BE2C (cell line): ENCODE measurements around the gene INPPL1.

Experiments used
- DNase-seq: peaks from one replicate; pipeline ENCODE4 v3.0.0-alpha.2; 2020
- H3K27me3 ChIP-seq: fragments of 250-450 bp; sonication (Bioruptor Pico); 2 replicates; pipeline ENCODE4 v1.5.1; 2020; ENCODE audit warnings: mild to moderate bottlenecking
- H3K36me3 ChIP-seq: fragments of 250-450 bp; sonication (Bioruptor Pico); 2 replicates; pipeline ENCODE4 v1.5.1; 2020; ENCODE audit warnings: mild to moderate bottlenecking
- H3K4me1 ChIP-seq: fragments of 250-450 bp; sonication (Bioruptor Pico); 2 replicates; pipeline ENCODE4 v1.5.1; 2020
- H3K4me3 ChIP-seq: 2 replicates; pipeline ENCODE4 v1.5.1; 2011; ENCODE audit warnings: low read depth, low read length
- H3K9me3 ChIP-seq: fragments of 250-450 bp; sonication (Bioruptor Pico); 2 replicates; pipeline ENCODE4 v1.5.1; 2020
- TF ChIP-seq, protein P1 (sequence below): IDR thresholded peaks from 2 replicates; pipeline ENCODE4 v1.5.1; 2012; ENCODE audit warnings: mild to moderate bottlenecking, low read depth, low read length

INPPL1 gene

DNA sequence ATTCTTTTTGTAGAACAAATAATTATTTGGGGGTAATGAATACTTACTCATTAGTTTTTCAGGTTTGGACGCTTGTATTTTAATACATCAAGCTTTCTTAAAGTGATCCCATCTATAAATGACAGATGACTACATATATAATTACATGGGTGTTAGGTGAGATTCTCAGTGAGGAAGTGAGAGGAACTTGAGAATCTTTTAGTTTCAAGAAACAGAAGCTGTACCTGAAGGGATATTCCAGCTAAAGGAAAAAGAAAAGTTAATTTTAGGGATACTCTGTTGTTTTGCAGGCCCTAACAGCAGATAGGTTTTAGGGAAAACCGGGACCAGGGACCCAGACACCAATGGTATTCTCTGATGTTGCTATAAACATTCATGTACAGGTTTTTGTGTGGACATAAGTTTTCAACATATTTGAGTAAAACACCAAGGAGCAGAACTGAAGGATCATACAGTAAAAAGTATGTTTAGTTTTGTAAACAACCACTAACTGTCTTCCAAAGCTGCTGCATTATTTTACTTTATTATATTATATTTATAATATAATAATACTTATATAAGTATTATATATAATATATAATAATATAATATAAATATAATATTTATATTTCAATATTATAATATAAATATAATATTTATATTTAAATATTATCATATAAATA lies 43.5 kb downstream of the INPPL1 start:
- Histone ChIP-seq H3K27me3 (no peaks in the 10 kb centered on the region), H3K4me1 (no peaks in the 10 kb centered on the region), H3K9me3 (no peaks in the 10 kb centered on the region), H3K36me3 (no peaks in the 10 kb centered on the region), H3K4me3 (no peak overlapping the region)
- DNase-seq = no peak
- TF ChIP-seq, protein P1, sequence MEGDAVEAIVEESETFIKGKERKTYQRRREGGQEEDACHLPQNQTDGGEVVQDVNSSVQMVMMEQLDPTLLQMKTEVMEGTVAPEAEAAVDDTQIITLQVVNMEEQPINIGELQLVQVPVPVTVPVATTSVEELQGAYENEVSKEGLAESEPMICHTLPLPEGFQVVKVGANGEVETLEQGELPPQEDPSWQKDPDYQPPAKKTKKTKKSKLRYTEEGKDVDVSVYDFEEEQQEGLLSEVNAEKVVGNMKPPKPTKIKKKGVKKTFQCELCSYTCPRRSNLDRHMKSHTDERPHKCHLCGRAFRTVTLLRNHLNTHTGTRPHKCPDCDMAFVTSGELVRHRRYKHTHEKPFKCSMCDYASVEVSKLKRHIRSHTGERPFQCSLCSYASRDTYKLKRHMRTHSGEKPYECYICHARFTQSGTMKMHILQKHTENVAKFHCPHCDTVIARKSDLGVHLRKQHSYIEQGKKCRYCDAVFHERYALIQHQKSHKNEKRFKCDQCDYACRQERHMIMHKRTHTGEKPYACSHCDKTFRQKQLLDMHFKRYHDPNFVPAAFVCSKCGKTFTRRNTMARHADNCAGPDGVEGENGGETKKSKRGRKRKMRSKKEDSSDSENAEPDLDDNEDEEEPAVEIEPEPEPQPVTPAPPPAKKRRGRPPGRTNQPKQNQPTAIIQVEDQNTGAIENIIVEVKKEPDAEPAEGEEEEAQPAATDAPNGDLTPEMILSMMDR = no peak

DNA sequence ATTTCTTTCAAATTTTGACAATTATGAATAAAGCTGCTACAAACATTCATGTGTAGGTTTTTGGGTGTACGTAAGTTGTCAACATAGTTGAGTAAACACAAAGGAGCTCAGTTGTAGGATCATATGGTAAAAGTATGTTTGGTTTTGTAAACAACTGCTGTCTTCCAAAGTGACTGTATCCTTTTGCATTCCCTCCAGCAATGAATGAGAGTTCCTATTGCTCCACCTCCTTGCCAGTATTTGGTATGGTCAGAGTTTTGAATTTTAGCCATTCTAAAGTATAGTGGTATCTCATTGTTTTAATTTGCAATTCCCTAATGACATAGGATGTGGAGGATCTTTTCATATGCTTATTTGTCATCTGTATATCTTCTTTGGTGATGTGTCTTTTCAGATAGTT lies 47.4 kb downstream of the INPPL1 start:
- H3K27me3 ChIP-seq = no peaks in the 10 kb centered on the region
- H3K9me3 ChIP-seq = no peaks in the 10 kb centered on the region
- H3K4me3 ChIP-seq = no peak overlapping the region
- H3K4me1 ChIP-seq = no peaks in the 10 kb centered on the region
- no peaks in the 10 kb centered on the region for H3K36me3 ChIP-seq
- TF ChIP-seq, protein P1 = no peak
- DNase-seq = no peak

DNA sequence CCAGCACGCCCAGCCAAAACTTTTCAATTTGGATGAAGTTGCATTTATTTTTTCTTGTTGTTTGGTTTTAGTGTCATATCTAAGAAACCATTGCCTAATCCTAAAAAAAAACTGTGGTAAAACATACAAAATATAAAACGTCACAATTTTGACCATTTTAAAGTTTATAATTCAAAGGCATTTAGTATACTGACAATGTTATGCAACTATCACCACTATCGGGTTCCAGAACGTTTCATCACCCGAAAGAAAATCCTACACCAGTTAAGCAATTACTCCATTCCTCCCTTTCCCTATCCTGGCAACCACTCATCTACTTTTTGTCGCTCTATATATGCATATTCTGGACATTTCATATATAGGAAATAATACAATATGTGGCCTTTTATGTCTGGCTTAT lies 49.9 kb downstream of the INPPL1 start:
- no peak overlapping the region for H3K4me3 ChIP-seq
- no peaks in the 10 kb centered on the region for H3K9me3 ChIP-seq
- no peaks in the 10 kb centered on the region for H3K4me1 ChIP-seq
- TF ChIP-seq, protein P1 = no peak
- H3K36me3 ChIP-seq = no peaks in the 10 kb centered on the region
- DNase-seq = no peak
- no peaks in the 10 kb centered on the region for H3K27me3 ChIP-seq

DNA sequence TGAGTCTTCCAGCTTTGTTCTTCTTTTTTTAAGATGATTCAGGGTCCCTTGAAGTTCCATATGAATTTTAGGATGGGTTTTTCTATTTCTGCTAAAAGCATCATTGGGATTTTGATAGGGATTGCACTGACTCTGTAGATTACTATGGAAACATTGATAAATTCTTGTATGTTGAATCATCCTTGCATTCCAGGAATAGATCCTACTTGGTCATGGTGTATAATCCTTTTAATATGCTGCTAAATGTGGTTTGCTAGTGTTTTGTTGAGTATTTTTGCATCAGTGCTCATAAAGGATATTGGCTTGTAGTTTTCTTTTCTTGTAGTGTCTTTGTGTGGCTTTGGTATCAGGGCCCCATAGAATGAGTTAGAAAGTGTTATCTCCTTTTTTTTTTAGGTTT lies 54.3 kb downstream of the INPPL1 start:
- H3K36me3 ChIP-seq = no peaks in the 10 kb centered on the region
- H3K27me3 ChIP-seq = no peaks in the 10 kb centered on the region
- H3K4me1 ChIP-seq = no peaks in the 10 kb centered on the region
- no peak for DNase-seq
- no peaks in the 10 kb centered on the region for H3K9me3 ChIP-seq
- TF ChIP-seq, protein P1 = no peak
- no peak overlapping the region for H3K4me3 ChIP-seq

DNA sequence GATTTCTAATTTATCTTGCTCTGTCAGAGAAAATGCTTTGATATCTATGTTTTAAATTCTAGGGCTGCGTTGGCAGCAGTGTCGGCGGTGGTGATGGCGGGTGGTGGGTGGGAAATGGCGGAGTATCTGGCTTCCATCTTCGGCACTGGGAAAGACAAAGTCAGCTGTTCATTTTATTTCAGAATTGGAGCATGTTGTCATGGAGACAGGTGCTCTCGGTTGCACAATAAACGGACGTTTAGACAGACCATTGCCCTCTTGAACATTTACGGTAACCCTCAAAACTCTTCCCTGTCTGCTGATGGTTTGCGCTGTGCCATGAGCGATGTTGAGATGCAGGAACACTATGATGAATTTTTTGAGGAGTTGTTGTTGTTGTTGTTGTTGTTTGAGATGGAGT lies 55.5 kb downstream of the INPPL1 start:
- DNase-seq = no peak
- no peaks in the 10 kb centered on the region for H3K9me3 ChIP-seq
- no peaks in the 10 kb centered on the region for H3K4me1 ChIP-seq
- H3K36me3 ChIP-seq = no peaks in the 10 kb centered on the region
- no peaks in the 10 kb centered on the region for H3K27me3 ChIP-seq
- TF ChIP-seq, protein P1 = no peak
- H3K4me3 ChIP-seq = no peak overlapping the region

DNA sequence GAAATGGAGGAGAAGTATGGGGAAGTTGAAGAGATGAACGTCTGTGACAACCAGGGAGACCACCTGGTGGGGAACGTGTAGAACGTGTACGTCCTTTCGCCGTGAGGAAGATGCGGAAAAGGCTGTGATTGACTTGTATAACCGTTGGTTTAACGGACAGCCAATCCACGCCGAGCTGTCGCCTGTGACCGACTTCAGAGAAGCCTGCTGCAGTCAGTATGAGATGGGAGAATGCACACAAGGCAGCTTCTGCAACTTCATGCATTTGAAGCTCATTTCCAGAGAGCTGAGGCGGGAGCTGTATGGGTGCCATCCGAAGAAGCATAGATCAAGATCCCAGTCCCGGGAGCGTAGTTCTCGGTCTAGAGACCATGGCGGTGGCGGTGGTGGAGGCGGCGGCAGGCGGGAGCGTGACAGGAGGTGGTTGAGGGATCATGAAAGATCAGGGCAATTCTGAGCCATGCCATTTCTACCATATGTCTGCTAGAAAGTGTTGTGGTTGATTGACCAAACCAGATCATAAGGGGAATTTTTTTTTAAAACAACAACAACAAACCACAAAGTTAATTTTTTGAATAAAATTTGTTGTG lies 56.3 kb downstream of the INPPL1 start:
- Histone ChIP-seq H3K9me3 (no peaks in the 10 kb centered on the region), H3K4me1 (no peaks in the 10 kb centered on the region), H3K27me3 (no peaks in the 10 kb centered on the region), H3K4me3 (no peak overlapping the region), H3K36me3 (no peaks in the 10 kb centered on the region)
- no peak for DNase-seq
- TF ChIP-seq, protein P1 = no peak
